Stimulated activated effector memory CD8-positive, alpha-beta T cell treated with anti-CD3 and anti-CD28 coated beads, Interleukin-12 subunit alpha, Interleukin-12 subunit beta, amount 100 ng/mL, for 72 hours (primary cell): ENCODE data around the gene MCTP1.

Experiments used
- ATAC-seq: fragments of 150-1000 bp; cut with Tn5 transposase; 2 replicates; pipeline ENCODE4 v1.10.0; 2021
- DNase-seq, 2 donors: peaks; one replicate each; pipeline ENCODE4 v3.0.0; 2021 to 2022; ENCODE audit warnings: low spot score in 2 of 2
- H3K27ac Mint-ChIP-seq: one replicate; pipeline ENCODE4 v1.8.0; 2022; ENCODE audit warnings: mild to moderate bottlenecking, mixed read lengths
- H3K36me3 Mint-ChIP-seq: one replicate; pipeline ENCODE4 v1.8.0; 2022; ENCODE audit warnings: mild to moderate bottlenecking, mixed read lengths
- H3K4me1 Mint-ChIP-seq: one replicate; pipeline ENCODE4 v1.8.0; 2022; ENCODE audit warnings: mixed read lengths
- H3K4me3 Mint-ChIP-seq: one replicate; pipeline ENCODE4 v1.8.0; 2022; ENCODE audit warnings: mild to moderate bottlenecking, mixed read lengths
- H3K9me3 Mint-ChIP-seq: one replicate; pipeline ENCODE4 v1.8.0; 2022; ENCODE audit warnings: mixed read lengths

Gene MCTP1

DNA sequence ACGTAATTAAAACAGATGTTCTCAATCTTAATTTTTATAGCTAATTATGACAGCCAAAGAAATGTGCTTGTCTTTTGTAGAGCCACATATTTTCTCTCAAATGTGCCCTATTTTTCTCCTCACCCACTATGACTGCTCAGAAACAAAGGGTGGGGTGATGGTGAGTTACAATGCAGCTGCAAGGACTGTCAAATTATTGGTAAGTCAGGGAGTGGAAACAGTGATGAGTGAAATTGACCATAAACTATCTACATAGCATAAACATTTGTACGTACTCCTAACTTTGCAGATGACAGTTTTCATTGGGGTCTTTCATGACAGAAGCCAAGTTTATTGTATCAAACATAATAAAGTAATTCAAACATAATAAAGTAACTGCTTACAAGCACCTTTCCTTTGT lies 215.9 kb downstream of the MCTP1 start:
- no peak for DNase-seq
- ATAC-seq: no peak
- no peaks in the 10 kb centered on the region for H3K4me1 Mint-ChIP-seq
- no peak overlapping the region for H3K4me3 Mint-ChIP-seq
- no peaks in the 10 kb centered on the region for H3K36me3 Mint-ChIP-seq
- no peak overlapping the region for H3K27ac Mint-ChIP-seq
- no peaks in the 10 kb centered on the region for H3K9me3 Mint-ChIP-seq

DNA sequence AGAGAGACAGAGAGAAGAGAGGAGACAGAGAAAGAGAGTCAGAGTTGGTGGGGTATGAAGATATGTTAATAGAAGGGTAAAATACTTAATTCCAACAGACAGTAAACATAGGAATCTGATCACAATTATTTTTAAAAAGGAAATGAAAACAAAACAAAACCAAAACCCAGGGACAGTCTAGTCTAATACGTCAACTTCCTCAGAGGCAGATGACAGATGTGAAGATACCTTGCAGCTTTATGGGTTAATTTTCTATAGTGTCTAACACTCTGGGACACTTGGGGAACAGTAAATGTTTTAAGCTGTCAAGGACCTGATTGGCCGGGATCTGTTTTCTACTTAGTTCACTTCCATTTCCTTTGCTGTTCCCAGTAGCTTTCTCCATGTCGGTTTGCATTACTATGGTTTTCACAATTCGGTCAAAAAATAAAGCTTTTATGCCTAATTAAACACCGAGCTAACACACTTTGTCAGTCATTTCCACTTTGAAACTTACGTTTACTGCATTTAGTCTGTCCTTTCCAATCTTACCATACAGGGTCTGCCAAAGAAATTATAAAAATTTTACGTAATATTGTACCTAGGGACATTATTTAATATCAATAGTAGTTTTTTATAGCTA lies 216.5 kb downstream of the MCTP1 start:
- Mint-ChIP-seq H3K27ac (no peak overlapping the region), H3K9me3 (no peaks in the 10 kb centered on the region), H3K4me1 (no peaks in the 10 kb centered on the region), H3K4me3 (no peak overlapping the region), H3K36me3 (no peaks in the 10 kb centered on the region)
- DNase-seq (no peak), ATAC-seq (no peak)

DNA sequence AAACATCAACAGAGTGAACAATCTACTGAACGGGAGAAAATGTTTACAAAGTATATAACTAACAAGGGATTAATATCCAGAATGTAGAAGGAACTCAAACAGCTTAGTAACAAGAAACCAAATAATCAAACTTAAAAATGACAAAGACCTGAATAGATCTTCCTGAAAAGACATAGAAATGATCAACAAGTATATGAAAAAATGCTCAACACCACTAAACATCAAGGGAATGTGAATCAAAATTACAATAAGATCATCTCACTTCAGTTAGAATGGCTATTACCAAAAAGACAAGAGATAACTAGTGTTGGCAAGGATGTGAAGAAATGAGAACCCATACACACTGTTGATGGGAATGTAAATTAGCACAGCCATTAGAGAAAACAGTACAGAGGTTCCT lies 218.8 kb downstream of the MCTP1 start:
- Mint-ChIP-seq H3K4me1 (no peaks in the 10 kb centered on the region), H3K4me3 (no peak overlapping the region)
- no peak for ATAC-seq

DNA sequence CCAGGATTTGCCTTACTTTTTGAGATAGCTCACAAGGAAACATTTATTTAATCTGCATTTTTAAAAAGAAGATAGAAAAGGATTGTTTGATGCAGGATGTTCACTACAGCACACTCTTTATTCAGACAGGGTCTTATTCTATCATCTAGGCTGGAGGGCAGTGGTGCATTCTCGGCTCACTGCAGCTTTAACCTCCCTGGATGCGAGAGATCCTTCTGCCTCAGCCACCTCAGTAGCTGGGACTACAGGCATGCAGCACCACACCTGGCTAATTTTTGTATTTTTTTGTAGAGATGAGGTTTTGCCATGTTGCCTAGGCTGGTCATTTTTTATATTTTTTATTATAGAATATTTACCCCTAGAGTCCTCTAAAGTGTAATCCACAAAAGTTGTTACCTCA lies 221.4 kb downstream of the MCTP1 start:
- peaks cover 2% of the 10 kb centered on the region for H3K9me3 Mint-ChIP-seq
- ATAC-seq: no peak
- H3K4me3 Mint-ChIP-seq: no peak overlapping the region
- no peaks in the 10 kb centered on the region for H3K4me1 Mint-ChIP-seq
- DNase-seq: no peak
- no peak overlapping the region for H3K27ac Mint-ChIP-seq
- H3K36me3 Mint-ChIP-seq: no peaks in the 10 kb centered on the region

More for the DNA sequence above, 218.8 kb downstream of the MCTP1 start:
- Mint-ChIP-seq H3K36me3 (no peaks in the 10 kb centered on the region), H3K9me3 (no peaks in the 10 kb centered on the region), H3K27ac (no peak overlapping the region)
- no peak for DNase-seq

DNA sequence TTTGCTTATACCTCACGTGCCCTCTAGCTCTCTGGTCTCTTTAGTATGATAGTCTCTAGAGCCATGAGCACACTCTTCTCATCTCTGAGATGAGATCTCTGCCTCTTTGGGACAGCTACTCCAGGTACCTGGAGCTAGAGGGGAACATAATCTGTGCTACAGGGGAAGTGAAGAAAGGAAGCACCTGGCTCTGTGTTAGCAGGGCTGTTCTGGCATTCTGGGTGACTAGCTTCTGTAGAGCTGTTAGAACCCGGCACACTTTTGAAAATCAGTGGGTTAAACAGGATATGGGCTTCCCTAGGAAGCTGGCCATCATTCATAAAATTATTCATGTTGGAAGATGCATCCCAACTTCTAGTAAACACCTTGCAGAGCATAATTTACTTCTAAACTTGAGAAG lies 224.8 kb downstream of the MCTP1 start:
- H3K9me3 Mint-ChIP-seq: peaks cover 2% of the 10 kb centered on the region
- no peaks in the 10 kb centered on the region for H3K4me1 Mint-ChIP-seq
- no peak for ATAC-seq
- H3K36me3 Mint-ChIP-seq: no peaks in the 10 kb centered on the region
- H3K27ac Mint-ChIP-seq: no peak overlapping the region
- no peak overlapping the region for H3K4me3 Mint-ChIP-seq
- no peak for DNase-seq

DNA sequence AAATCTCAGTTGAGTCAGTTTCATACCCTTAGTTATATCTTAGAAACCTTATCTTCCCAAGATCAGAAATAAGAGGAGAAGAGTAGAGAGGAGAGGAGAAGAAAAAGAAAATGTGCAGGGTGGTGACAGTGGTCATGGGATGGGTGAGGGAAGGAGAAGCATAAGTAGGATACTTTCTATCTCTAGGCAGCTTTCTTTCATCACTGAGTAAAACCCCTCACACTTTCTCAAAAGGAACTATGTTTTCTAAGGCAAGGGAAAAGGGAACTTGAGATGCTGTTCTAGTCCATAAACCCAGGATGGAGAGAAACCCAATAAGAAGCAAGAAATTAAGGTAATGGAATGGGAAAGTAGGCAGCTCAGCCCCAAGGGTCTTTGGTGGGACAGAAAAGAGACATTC lies 225.3 kb downstream of the MCTP1 start:
- Mint-ChIP-seq H3K4me3 (no peak overlapping the region), H3K9me3 (peaks cover 2% of the 10 kb centered on the region), H3K27ac (no peak overlapping the region), H3K4me1 (no peaks in the 10 kb centered on the region), H3K36me3 (no peaks in the 10 kb centered on the region)
- DNase-seq (no peak), ATAC-seq (no peak)

DNA sequence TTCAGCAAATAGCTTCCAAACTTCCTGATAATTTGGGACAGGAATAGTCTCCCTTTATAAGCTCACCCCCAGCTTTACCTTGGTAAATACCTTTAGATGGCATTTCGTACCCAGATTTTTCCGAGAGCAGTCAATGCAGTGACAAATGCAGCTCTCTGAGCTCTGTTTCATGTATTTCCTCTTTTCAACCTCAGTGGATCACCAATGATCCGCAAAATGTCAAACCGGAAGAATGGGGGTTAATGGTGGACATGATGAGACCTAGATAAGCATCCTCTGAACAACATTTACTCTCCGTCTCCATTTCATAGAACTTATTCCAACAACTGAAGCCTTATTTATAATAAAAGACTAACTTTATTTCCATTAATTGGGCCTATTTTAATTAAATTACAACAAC lies 227.3 kb downstream of the MCTP1 start:
- H3K4me3 Mint-ChIP-seq: no peak overlapping the region
- no peaks in the 10 kb centered on the region for H3K4me1 Mint-ChIP-seq
- H3K36me3 Mint-ChIP-seq: no peaks in the 10 kb centered on the region
- no peak for DNase-seq
- ATAC-seq: no peak
- no peak overlapping the region for H3K27ac Mint-ChIP-seq
- H3K9me3 Mint-ChIP-seq: peaks cover 2% of the 10 kb centered on the region

DNA sequence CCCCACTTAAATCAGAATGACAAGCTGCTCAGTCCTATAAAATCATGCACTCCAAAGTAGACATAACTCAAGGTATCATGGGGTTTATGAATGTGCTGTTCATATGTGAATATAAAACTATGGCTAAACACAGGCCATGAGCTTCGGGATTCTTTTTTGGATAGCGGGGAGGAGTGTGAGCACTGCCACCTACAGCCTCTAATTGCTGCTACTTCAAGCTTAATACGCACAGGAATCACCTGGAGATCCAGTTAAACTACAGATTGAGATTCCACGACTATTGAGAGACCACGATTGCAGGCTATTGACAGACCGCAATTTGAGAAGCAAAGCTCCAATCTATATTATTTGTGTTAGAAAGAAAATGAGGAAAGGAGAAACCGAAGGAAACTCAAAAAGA lies 231.6 kb downstream of the MCTP1 start:
- Mint-ChIP-seq H3K27ac (no peak overlapping the region), H3K4me3 (no peak overlapping the region), H3K9me3 (no peaks in the 10 kb centered on the region), H3K36me3 (no peaks in the 10 kb centered on the region), H3K4me1 (no peaks in the 10 kb centered on the region)
- DNase-seq (no peak), ATAC-seq (no peak)

DNA sequence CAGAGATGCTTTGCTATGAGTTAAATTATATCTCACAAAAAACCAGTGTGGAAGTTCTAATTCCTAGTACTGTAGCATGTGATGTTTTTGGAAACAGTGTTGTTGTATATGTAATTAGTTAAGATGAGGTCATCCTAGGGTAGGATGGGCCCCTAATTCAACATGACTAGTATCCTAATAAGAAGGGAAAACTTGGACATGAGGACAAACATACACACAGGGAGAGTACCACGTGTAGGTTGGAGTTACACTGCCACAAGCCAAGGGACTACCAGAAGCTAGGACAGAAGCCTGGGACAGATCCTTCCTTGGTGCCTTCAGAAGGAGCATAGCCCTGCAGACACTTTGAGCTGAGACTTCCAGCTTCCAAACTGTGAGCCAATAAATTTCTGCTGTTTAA lies 234.2 kb downstream of the MCTP1 start:
- no peaks in the 10 kb centered on the region for H3K9me3 Mint-ChIP-seq
- DNase-seq: no peak
- no peaks in the 10 kb centered on the region for H3K4me1 Mint-ChIP-seq
- H3K36me3 Mint-ChIP-seq: no peaks in the 10 kb centered on the region
- no peak for ATAC-seq
- no peak overlapping the region for H3K27ac Mint-ChIP-seq
- no peak overlapping the region for H3K4me3 Mint-ChIP-seq

DNA sequence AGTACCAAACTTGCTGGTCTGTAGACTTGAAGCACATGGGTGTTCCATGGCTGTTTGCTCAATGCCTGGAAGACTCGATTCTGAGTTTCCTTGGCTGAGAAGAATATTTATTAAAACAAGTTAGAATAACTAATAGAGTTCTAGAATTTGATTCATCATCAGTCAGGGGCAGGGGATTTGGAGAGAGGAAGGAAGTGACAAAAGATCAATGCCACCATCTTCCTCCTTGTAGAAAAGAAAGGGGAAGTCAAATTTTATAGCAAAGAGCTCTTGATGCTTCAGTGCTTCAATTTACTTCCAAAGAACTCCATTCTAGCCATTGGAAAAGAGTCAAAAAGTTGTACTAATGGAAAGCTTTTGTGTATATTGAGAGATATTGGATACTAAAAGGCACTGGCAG lies 236.3 kb downstream of the MCTP1 start:
- Mint-ChIP-seq H3K36me3 (no peaks in the 10 kb centered on the region), H3K4me1 (no peaks in the 10 kb centered on the region), H3K27ac (no peak overlapping the region), H3K4me3 (no peak overlapping the region), H3K9me3 (no peaks in the 10 kb centered on the region)
- ATAC-seq (no peak), DNase-seq (no peak)

DNA sequence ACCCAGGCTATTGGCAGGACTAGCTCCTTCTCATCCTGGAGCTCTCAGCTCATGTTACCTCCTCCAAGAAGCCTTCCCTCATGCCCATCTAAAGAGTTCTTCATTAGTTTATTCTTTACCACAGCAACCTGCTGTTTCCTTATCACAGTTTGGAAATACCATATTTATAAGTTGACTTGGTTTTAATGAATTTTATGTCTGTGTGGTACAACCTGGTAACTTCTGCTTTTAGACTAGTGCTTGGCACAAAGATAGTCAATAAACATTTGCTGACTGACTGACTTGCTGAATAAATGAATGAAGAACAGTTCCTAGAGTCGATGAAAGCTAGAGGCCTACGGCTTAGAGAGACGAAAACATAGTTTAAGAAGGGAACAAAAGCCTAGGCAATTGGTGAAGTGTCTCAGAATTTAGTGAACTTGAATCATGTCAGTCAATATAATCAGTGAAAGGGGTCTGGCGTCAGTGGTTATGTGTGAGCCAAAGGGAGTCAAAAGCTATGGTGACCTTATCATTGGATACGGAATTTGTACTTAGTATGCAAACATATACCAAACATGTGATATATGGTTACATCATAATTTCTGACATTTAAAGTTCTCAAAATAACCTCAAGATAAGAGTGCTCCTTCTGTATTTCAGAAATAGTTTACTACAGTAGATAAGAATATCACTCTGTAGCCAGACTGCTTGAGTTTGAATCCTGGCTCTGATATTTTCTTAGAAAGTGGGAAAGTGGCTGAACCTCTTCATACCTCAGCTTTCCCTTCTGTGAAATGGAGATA lies 239.5 kb downstream of the MCTP1 start:
- Mint-ChIP-seq H3K27ac (no peak overlapping the region), H3K9me3 (no peaks in the 10 kb centered on the region), H3K4me3 (no peak overlapping the region), H3K4me1 (no peaks in the 10 kb centered on the region), H3K36me3 (no peaks in the 10 kb centered on the region)
- DNase-seq (no peak), ATAC-seq (no peak)

DNA sequence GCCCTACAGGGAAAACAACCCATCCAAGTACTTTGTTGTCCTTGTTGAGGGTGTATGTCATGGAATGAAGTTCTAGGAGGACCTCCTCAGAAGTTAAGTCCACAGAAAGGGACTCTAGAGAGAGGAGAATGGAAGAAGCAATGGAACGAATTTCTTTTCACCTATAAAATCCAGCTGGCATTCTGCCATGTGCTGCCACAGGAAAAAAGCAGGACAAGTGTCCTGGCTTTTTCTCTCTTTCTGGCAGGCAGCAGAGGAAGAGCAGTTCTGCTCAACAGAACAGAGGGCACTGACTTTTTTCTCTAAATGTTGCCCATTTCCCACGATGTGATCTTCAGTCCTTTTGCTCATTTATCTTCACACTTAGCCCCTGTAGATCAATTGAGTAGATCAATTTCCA lies 240.8 kb downstream of the MCTP1 start:
- no peaks in the 10 kb centered on the region for H3K36me3 Mint-ChIP-seq
- no peaks in the 10 kb centered on the region for H3K9me3 Mint-ChIP-seq
- no peak overlapping the region for H3K27ac Mint-ChIP-seq
- H3K4me3 Mint-ChIP-seq: no peak overlapping the region
- no peaks in the 10 kb centered on the region for H3K4me1 Mint-ChIP-seq
- ATAC-seq (no peak), DNase-seq (no peak)

DNA sequence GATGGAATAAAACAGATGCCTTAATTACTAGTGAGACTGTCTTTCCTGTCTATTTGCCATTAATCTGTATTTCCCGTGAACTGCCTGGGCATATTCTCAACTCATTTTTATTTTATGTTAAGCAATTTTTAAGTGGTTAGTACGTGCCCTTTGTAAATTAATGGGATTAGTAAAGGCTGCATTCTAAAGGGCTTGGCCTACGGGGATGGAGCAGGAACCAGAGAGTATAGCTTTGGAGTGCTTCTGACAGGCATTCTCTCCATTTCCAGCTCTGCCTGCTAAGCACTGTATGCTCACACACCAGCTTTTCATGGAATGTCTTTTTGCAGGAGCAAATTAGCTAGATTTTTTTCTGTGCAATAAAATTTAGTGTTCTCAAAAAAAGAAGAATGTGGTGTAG lies 241.2 kb downstream of the MCTP1 start:
- DNase-seq (no peak), ATAC-seq (no peak)
- no peaks in the 10 kb centered on the region for H3K9me3 Mint-ChIP-seq
- no peaks in the 10 kb centered on the region for H3K4me1 Mint-ChIP-seq
- no peaks in the 10 kb centered on the region for H3K36me3 Mint-ChIP-seq
- H3K4me3 Mint-ChIP-seq: no peak overlapping the region
- H3K27ac Mint-ChIP-seq: no peak overlapping the region

DNA sequence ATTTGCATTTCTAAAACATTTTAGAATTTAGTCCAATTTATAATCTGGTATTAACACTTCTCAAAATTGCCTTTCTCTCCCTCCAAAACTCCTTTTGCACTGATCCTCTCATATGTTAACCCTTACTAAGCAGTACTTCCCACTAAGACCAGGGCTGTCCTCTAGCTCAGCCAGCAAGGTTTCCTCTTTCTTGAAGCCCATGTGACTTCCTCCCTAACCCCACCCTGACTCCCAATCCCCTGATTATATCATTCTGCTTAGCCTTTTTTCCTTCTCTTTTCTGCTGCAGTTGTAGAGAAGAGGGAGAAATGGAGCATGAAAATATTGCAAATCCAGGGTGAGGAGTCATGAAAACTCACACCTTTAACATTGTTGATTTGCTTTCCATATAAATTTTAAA lies 241.7 kb downstream of the MCTP1 start:
- H3K27ac Mint-ChIP-seq: no peak overlapping the region
- ATAC-seq (no peak), DNase-seq (no peak)
- H3K9me3 Mint-ChIP-seq: no peaks in the 10 kb centered on the region
- H3K4me3 Mint-ChIP-seq: no peak overlapping the region
- no peaks in the 10 kb centered on the region for H3K4me1 Mint-ChIP-seq
- H3K36me3 Mint-ChIP-seq: no peaks in the 10 kb centered on the region

DNA sequence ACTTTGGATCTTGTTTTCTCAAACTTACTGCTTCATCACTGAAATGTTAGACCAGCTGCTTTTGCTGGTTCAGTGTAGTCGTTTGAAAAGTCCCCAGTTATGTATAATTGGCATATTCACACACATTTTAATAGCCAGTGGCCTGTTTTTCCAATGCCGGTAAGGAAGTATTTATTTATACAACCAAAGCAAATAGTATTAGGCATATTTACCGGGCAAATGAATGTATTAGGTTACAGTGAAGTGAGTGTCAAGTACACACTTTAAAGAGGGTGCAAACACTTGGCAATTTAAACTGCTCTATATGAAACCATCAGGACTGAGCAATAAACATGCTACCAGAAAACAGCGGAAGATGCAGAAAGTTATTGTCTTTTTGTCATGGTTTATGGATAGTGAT lies 242.9 kb downstream of the MCTP1 start:
- H3K4me3 Mint-ChIP-seq: no peak overlapping the region
- H3K36me3 Mint-ChIP-seq: no peaks in the 10 kb centered on the region
- H3K4me1 Mint-ChIP-seq: no peaks in the 10 kb centered on the region
- no peak overlapping the region for H3K27ac Mint-ChIP-seq
- ATAC-seq (no peak), DNase-seq (no peak)
- no peaks in the 10 kb centered on the region for H3K9me3 Mint-ChIP-seq

DNA sequence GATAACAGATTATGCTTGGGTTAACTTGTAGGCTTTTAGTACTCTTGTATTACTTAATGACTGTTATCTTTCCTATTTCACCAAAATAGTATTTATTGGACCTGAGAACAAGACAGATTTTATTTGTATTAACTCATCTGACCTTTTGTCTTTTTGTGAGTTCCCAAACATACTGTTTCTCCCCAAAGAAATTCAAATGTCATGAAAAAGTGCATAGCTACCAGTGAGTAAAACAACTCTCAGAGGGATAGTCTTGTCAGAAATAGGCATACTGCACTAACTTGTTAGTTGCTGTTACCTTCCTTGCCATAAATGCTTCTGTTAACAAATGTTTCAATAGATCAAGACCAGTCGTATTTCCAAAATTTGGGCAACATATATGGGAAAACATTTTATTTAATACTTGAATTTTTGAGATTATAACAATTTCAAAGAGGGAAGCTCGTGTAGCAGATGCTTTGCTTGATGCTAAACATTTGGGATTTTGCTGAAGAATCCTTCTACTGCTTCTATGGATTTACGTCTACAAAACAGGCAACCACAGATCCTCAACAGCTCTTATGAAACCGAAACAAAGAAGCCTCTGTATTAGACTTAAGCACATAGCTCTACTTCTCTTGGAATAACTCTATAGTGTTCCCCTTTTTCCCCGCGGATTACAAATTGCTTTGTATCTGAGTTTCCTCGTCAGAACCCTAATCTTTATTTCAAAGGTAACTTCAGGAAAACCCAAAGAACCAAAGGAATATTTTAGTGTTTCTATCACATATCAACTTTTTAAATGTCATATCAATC lies 248.8 kb downstream of the MCTP1 start:
- Mint-ChIP-seq H3K36me3 (no peaks in the 10 kb centered on the region), H3K27ac (no peak overlapping the region)

More for the DNA sequence above, 248.8 kb downstream of the MCTP1 start:
- no peaks in the 10 kb centered on the region for H3K4me1 Mint-ChIP-seq
- peaks cover 2% of the 10 kb centered on the region for H3K9me3 Mint-ChIP-seq
- ATAC-seq (no peak), DNase-seq (no peak)
- H3K4me3 Mint-ChIP-seq: no peak overlapping the region
